ENCODE results near the gene ZBTB7C. TPM values are rescaled to one million over a fixed set of nuclear protein-coding genes. Genes with fewer than 3 reads are reported as not detected.
A peak's percentile ranks its signal among the peaks of the same experiment; 100 is the strongest.

ZBTB7C gene
- total RNA-seq, 1 donor from 2014 or later = 1.1 TPM

DNA sequence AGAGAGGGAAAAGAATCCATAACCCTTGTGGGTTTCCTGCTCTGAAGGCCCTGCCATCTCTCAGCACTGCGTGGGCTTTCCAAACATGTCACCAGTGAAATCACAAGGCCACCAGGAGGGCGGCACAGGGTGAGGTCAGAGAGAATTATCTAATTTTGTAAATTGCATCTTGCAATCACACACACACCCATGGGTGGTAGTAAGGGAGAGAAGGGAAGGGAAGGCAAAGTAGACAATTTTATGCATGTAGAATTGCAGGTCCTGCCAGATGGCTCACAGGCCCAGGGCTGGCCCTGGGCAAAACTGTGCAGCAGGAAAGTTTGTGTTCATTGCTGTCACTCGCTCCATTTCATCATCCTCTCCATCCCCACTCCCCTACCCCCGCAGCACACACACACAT is 21.0 kb upstream of the ZBTB7C start:
- DNase-seq (ENCODE audit: low read depth) = no peak
- Histone ChIP-seq H3K36me3 (ENCODE audit: control insufficient read depth, insufficient read depth, low read length) (no peaks in the 10 kb centered on the region), H3K27me3 (ENCODE audit: control insufficient read depth, insufficient read depth, low read length) (peaks cover 7% of the 10 kb centered on the region), H3K4me3 (ENCODE audit: low read depth, low read length) (no peak overlapping the region)
- TF ChIP-seq, protein P1, sequence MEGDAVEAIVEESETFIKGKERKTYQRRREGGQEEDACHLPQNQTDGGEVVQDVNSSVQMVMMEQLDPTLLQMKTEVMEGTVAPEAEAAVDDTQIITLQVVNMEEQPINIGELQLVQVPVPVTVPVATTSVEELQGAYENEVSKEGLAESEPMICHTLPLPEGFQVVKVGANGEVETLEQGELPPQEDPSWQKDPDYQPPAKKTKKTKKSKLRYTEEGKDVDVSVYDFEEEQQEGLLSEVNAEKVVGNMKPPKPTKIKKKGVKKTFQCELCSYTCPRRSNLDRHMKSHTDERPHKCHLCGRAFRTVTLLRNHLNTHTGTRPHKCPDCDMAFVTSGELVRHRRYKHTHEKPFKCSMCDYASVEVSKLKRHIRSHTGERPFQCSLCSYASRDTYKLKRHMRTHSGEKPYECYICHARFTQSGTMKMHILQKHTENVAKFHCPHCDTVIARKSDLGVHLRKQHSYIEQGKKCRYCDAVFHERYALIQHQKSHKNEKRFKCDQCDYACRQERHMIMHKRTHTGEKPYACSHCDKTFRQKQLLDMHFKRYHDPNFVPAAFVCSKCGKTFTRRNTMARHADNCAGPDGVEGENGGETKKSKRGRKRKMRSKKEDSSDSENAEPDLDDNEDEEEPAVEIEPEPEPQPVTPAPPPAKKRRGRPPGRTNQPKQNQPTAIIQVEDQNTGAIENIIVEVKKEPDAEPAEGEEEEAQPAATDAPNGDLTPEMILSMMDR (IDR thresholded peaks at IDR 0.05; ENCODE audit: insufficient read depth, low read length, poor library complexity, severe bottlenecking) = no peak

- TF ChIP-seq, protein P1 (IDR thresholded peaks at IDR 0.05; ENCODE audit: insufficient read depth, low read length, poor library complexity, severe bottlenecking) = no peak
- Histone ChIP-seq H3K36me3 (ENCODE audit: control insufficient read depth, insufficient read depth, low read length) (no peaks in the 10 kb centered on the region), H3K27me3 (ENCODE audit: control insufficient read depth, insufficient read depth, low read length) (peaks cover 8% of the 10 kb centered on the region), H3K4me3 (ENCODE audit: low read depth, low read length) (no peak overlapping the region)
- no peak for DNase-seq (ENCODE audit: low read depth)
Observed at GRCh38 chr18:48428475-48429177, 19.4 kb upstream of the ZBTB7C start.

- Histone ChIP-seq H3K27me3 (ENCODE audit: control insufficient read depth, insufficient read depth, low read length) (peaks cover 8% of the 10 kb centered on the region), H3K36me3 (ENCODE audit: control insufficient read depth, insufficient read depth, low read length) (no peaks in the 10 kb centered on the region), H3K4me3 (ENCODE audit: low read depth, low read length) (no peak overlapping the region)
- TF ChIP-seq, protein P1 (IDR thresholded peaks at IDR 0.05; ENCODE audit: insufficient read depth, low read length, poor library complexity, severe bottlenecking) = no peak
- DNase-seq (ENCODE audit: low read depth) = no peak
Observed at GRCh38 chr18:48422947-48423378, 13.8 kb upstream of the ZBTB7C start.

- no peak for DNase-seq (ENCODE audit: low read depth)
- TF ChIP-seq, protein P1 (IDR thresholded peaks at IDR 0.05; ENCODE audit: insufficient read depth, low read length, poor library complexity, severe bottlenecking) = peak; percentile 12
- Histone ChIP-seq H3K36me3 (ENCODE audit: control insufficient read depth, insufficient read depth, low read length) (no peaks in the 10 kb centered on the region), H3K4me3 (ENCODE audit: low read depth, low read length) (no peak overlapping the region), H3K27me3 (ENCODE audit: control insufficient read depth, insufficient read depth, low read length) (peaks cover 6% of the 10 kb centered on the region)
Observed at GRCh38 chr18:48419277-48420022, 10.3 kb upstream of the ZBTB7C start.

DNA sequence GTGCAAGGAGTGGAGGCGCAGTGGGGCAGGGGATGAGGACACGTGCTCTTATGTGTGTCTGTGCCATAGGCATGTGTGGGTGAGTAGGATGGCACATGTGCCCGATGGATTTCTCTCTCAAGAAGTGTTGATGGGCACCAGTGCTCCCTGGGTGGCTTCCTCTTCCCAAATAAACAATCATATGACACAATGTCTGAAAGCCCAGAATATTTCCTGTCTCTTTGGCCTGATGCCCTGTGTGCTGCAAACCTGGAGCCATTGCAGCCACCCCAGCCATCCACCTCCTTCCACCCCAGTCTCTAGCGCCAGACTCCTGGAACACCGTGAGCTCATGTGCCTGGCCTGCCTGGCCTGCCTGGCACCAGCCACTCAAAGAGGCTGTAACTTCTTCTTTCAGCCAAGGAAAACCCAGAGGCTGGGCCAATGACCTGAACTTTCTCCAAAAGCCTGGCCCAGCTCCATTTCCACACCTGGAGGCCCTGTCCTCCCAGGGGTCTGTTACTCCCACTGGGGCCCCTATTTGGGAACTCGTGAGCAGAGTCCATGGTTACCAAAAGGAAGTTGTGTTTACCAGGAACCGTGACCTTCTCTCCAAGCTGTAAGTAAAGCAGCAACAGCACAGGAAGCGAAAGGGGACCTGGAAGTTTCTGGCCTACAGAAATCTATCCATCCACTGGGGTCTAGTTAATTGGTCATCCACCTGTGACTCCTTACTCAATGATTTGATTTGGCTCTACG is 9.5 kb upstream of the ZBTB7C start:
- Histone ChIP-seq H3K4me3 (ENCODE audit: low read depth, low read length) (no peak overlapping the region), H3K36me3 (ENCODE audit: control insufficient read depth, insufficient read depth, low read length) (no peaks in the 10 kb centered on the region), H3K27me3 (ENCODE audit: control insufficient read depth, insufficient read depth, low read length) (peaks cover 8% of the 10 kb centered on the region)
- DNase-seq (ENCODE audit: low read depth) = no peak
- TF ChIP-seq, protein P1 (IDR thresholded peaks at IDR 0.05; ENCODE audit: insufficient read depth, low read length, poor library complexity, severe bottlenecking) = no peak

All from kidney epithelial cell (primary cell).